Neutrophil (primary cell): ENCODE results near the gene GOLIM4.

ENCODE experiments used
- H3K27ac ChIP-seq: fragments of 200-600 bp; sonication (generic); 2 replicates; pipeline ENCODE4 v1.5.1; 2016; ENCODE audit warnings: mild to moderate bottlenecking, moderate library complexity
- H3K27me3 ChIP-seq: fragments of 200-600 bp; sonication (generic); 2 replicates; pipeline ENCODE4 v1.6.0; 2016; ENCODE audit warnings: mild to moderate bottlenecking
- H3K36me3 ChIP-seq: fragments of 200-600 bp; sonication (generic); 2 replicates; pipeline ENCODE4 v1.5.1; 2017
- H3K4me1 ChIP-seq, 2 experiments: fragments of 200-600 bp in 1 of 2; sonication (generic) in 1 of 2; 1 replicate in 1 of 2; 2 replicates in 1 of 2; pipeline versions ENCODE4 v1.5.1 to v1.6.1; 2013 to 2016; ENCODE audit warnings: low read depth in 1 of 2, low read length in 1 of 2, mild to moderate bottlenecking in 1 of 2, moderate library complexity in 1 of 2; ENCODE audit not compliant: control insufficient read depth in 1 of 2, insufficient read depth in 1 of 2
- H3K4me3 ChIP-seq, 2 experiments: fragments of 200-600 bp in 1 of 2; sonication (generic) in 1 of 2; 1 replicate in 1 of 2; 2 replicates in 1 of 2; pipeline ENCODE4 v1.5.1; 2013 to 2016; ENCODE audit warnings: low read depth in 1 of 2, low read length in 1 of 2, mild to moderate bottlenecking in 1 of 2, moderate library complexity in 1 of 2
- H3K9me3 ChIP-seq: fragments of 200-600 bp; sonication (generic); 2 replicates; pipeline ENCODE4 v1.5.1; 2016
- TF ChIP-seq, protein P1 (sequence below): fragments of 200-600 bp; sonication (generic); IDR thresholded peaks from 2 replicates; pipeline ENCODE4 v1.5.1; 2016; ENCODE audit warnings: antibody characterized with exemption

Gene GOLIM4

DNA sequence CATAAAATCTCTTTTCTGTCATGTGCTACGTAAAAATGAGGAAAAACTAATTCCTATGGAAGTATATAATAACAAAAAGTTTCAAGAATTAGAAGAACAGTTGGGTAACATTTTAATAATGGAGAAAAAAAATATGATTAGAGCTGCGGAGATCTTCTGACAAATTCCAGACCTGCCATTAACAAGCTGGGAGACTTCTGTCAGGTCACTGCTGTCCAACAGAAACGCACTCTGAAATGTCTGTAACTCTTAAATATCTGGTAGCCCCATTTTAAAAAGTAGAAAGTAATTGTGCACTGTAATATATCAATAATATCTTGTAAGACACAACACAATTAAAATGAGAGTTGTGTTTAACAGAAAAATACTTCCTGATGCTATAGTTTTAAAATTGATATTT, 15.7 kb downstream of the GOLIM4 start:
- no peaks in the 10 kb centered on the region for H3K27me3 ChIP-seq
- no peak overlapping the region for H3K27ac ChIP-seq
- no peaks in the 10 kb centered on the region for H3K9me3 ChIP-seq
- no peak overlapping the region for H3K4me3 ChIP-seq
- H3K4me1 ChIP-seq = peaks cover 0 to 8% of the 10 kb centered on the region in 2 experiments
- no peaks in the 10 kb centered on the region for H3K36me3 ChIP-seq
- TF ChIP-seq, protein P1, sequence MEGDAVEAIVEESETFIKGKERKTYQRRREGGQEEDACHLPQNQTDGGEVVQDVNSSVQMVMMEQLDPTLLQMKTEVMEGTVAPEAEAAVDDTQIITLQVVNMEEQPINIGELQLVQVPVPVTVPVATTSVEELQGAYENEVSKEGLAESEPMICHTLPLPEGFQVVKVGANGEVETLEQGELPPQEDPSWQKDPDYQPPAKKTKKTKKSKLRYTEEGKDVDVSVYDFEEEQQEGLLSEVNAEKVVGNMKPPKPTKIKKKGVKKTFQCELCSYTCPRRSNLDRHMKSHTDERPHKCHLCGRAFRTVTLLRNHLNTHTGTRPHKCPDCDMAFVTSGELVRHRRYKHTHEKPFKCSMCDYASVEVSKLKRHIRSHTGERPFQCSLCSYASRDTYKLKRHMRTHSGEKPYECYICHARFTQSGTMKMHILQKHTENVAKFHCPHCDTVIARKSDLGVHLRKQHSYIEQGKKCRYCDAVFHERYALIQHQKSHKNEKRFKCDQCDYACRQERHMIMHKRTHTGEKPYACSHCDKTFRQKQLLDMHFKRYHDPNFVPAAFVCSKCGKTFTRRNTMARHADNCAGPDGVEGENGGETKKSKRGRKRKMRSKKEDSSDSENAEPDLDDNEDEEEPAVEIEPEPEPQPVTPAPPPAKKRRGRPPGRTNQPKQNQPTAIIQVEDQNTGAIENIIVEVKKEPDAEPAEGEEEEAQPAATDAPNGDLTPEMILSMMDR = no peak

DNA sequence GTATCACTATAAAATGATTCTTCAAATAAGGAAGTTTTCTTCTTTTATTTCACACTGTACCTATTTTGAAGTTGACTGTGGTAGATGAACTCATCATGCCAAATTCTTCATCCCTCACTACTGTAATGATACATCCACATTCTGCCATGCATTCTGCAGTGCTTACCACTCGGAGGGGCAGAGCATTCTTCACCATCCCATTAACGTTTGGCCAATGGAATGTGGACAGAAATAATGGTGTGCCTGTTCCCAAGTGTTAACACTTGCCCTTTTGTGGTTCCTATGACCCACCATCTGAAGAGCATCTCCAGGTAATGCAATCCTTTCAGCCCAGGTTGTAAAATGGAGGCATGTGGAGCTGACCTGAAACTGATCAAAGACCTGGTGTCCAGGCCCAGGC, 18.6 kb downstream of the GOLIM4 start:
- no peak overlapping the region for H3K27ac ChIP-seq
- H3K27me3 ChIP-seq = no peaks in the 10 kb centered on the region

DNA sequence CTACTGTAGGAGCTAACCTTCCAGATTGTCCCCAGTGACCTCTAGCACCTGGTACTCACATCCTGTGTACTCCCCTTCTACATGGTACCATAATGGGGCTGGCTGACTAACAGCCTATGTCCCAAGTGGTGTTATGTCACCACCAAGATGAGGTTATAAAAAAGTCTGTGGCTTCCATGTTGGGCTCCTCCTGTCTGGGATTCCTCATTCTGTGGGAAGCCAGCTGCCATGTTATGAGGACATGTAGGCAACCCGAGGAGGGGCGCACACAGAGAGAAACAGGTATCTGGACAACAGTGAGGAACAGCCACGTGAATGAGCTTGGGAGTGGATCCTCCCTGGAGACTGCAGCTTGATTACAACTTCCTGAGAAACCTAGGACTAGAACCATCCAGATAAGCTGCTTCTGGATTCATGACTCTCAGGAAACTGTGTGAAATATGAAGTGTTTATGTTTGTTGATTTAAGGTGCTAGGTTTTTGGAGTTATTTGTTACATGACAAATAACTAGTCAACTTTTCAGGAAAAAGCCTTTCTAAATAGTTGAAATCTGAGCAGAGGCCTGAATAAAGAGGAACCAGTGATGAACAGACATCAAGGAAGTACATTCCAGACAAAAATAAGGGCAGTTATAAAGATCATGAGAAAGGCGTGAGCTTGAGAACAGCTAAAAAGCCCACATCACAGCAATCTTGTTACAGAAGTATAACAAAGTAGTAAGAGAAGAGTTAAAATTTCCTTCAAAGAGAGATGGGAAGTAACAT, 21.7 kb downstream of the GOLIM4 start:
- Histone ChIP-seq H3K4me1 (no peaks in the 10 kb centered on the region), H3K9me3 (no peaks in the 10 kb centered on the region), H3K27me3 (no peaks in the 10 kb centered on the region), H3K4me3 (no peak overlapping the region), H3K27ac (no peak overlapping the region), H3K36me3 (no peaks in the 10 kb centered on the region)
- TF ChIP-seq, protein P1 = no peak

More for the DNA sequence above, 18.6 kb downstream of the GOLIM4 start:
- TF ChIP-seq, protein P1 = no peak
- Histone ChIP-seq H3K36me3 (no peaks in the 10 kb centered on the region), H3K4me1 (no peaks in the 10 kb centered on the region), H3K9me3 (no peaks in the 10 kb centered on the region), H3K4me3 (no peak overlapping the region)

DNA sequence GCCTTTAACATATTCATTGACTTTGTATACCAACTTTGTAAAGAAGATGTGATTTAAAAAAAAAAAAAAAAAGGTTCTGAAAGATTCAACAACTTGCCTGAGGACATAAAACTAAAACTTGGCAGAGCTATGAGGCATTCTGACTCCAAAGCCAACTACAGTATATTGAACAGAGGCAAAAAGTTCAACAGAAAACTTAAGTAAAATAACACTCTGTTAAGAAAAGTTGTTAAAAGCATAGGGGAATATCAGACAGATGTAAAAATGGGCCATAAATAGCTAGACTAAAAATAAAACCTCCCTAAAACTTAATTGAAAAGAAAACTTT, 23.4 kb downstream of the GOLIM4 start:
- Histone ChIP-seq H3K4me3 (no peak overlapping the region), H3K9me3 (no peaks in the 10 kb centered on the region), H3K27me3 (no peaks in the 10 kb centered on the region), H3K36me3 (no peaks in the 10 kb centered on the region), H3K27ac (no peak overlapping the region), H3K4me1 (no peaks in the 10 kb centered on the region)
- TF ChIP-seq, protein P1 = no peak

DNA sequence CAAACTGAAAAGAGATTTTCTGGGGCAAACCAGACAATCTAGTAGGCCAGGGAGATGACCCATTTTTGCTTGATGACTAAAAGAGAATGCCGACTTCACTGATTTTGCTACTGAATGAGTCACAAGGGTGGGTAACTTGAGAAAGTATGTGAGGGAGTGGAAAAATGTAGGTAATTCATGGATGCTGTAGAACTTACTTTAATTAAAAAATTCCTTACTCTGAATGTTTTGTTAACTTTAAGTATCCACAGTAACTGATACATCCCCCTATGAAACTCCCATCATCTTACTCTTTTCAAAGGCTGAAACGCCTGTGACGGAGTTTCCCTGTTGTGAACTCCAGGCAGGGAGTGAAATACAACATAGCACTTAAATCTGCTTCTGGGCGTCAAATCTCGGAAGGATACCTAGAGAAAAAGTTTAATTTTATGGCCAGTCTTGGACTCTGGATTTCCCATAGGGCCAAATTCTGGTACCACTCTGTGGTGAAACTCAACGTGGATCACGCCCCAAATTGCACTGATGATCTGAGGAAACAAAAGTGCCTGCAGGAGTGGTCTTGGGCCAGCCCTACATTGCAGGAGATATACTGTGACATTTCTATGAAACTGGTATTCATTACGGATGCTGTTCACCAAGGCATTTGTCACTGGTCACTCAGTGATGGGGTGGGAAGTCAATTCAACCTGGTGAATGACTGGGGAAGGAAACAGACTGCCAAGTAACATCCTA, 24.0 kb downstream of the GOLIM4 start:
- H3K27ac ChIP-seq = no peak overlapping the region
- no peak overlapping the region for H3K4me3 ChIP-seq
- H3K9me3 ChIP-seq = no peaks in the 10 kb centered on the region
- H3K36me3 ChIP-seq = no peaks in the 10 kb centered on the region
- H3K4me1 ChIP-seq = no peaks in the 10 kb centered on the region
- no peaks in the 10 kb centered on the region for H3K27me3 ChIP-seq
- TF ChIP-seq, protein P1 = no peak
